Measurements from ENCODE around the gene DCUN1D4. TPM values are rescaled to one million over a fixed set of nuclear protein-coding genes. Genes with fewer than 3 reads are reported as not detected.

Gene DCUN1D4
- total RNA-seq, 1 experiment from 2014 or later = 42.8 TPM

- Mint-ChIP-seq H3K9me3 (ENCODE audit: unreplicated experiment) (no peaks in the 10 kb centered on the region), H3K4me3 (ENCODE audit: unreplicated experiment) (no peak overlapping the region), H3K4me1 (ENCODE audit: low read depth, unreplicated experiment) (no peaks in the 10 kb centered on the region), H3K36me3 (ENCODE audit: insufficient read depth, unreplicated experiment) (no peaks in the 10 kb centered on the region), H3K27me3 (ENCODE audit: insufficient read depth, unreplicated experiment) (peaks cover 6% of the 10 kb centered on the region), H3K27ac (ENCODE audit: unreplicated experiment) (no peak overlapping the region)
- no peaks in the 10 kb centered on the region for H3K36me3 ChIP-seq (ENCODE audit: control insufficient read depth, insufficient read depth, low read length)
- POLR2A ChIA-PET = no interaction called here
- no TSS peak for BruUV-seq (replicated peaks)
- H3K4me3 ChIP-seq (ENCODE audit: low read depth, low read length) = no peak overlapping the region
- no peaks in the 10 kb centered on the region for H3K27me3 ChIP-seq (replicated peaks; ENCODE audit: control insufficient read depth, insufficient read depth, low read length)
- no peak for DNase-seq
- no peaks in the 10 kb centered on the region for H3K4me1 ChIP-seq
- CTCF ChIA-PET = no interaction called here
- no peak for TF ChIP-seq CTCF (IDR thresholded peaks at IDR 0.05; ENCODE audit: insufficient read depth in 1 of 2, low read depth in 1 of 2, low read length in 1 of 2, severe bottlenecking in 1 of 2, unreplicated experiment in 1 of 2)
- H3K9me3 ChIP-seq = no peaks in the 10 kb centered on the region
- intact Hi-C loops (cut with micrococcal nuclease; ENCODE audit: unreplicated experiment) = no loop called here
Measured at GRCh38 chr4:51835079-51835478, 7.9 kb upstream of the DCUN1D4 start.

- Mint-ChIP-seq H3K4me1 (ENCODE audit: low read depth, unreplicated experiment) (no peaks in the 10 kb centered on the region), H3K9me3 (ENCODE audit: unreplicated experiment) (no peaks in the 10 kb centered on the region), H3K36me3 (ENCODE audit: insufficient read depth, unreplicated experiment) (no peaks in the 10 kb centered on the region), H3K4me3 (ENCODE audit: unreplicated experiment) (no peak overlapping the region), H3K27ac (ENCODE audit: unreplicated experiment) (no peak overlapping the region), H3K27me3 (ENCODE audit: insufficient read depth, unreplicated experiment) (peaks cover 6% of the 10 kb centered on the region)
- TF ChIP-seq CTCF (IDR thresholded peaks at IDR 0.05; ENCODE audit: insufficient read depth in 1 of 2, low read depth in 1 of 2, low read length in 1 of 2, severe bottlenecking in 1 of 2, unreplicated experiment in 1 of 2) = no peak
- Histone ChIP-seq H3K4me1 (no peaks in the 10 kb centered on the region), H3K27me3 (replicated peaks; ENCODE audit: control insufficient read depth, insufficient read depth, low read length) (no peaks in the 10 kb centered on the region), H3K36me3 (ENCODE audit: control insufficient read depth, insufficient read depth, low read length) (no peaks in the 10 kb centered on the region), H3K4me3 (ENCODE audit: low read depth, low read length) (no peak overlapping the region), H3K9me3 (no peaks in the 10 kb centered on the region)
- no TSS peak for BruUV-seq (replicated peaks)
- DNase-seq = no peak
- POLR2A ChIA-PET = no interaction called here
- intact Hi-C loops (cut with micrococcal nuclease; ENCODE audit: unreplicated experiment) = no loop called here
- CTCF ChIA-PET = no interaction called here
Measured at GRCh38 chr4:51835855-51836254, 7.1 kb upstream of the DCUN1D4 start.

GRCh38 chr4:51836549-51836948 is 6.4 kb upstream of the DCUN1D4 start:
- no peaks in the 10 kb centered on the region for H3K4me1 ChIP-seq
- Mint-ChIP-seq H3K27me3 (ENCODE audit: insufficient read depth, unreplicated experiment) (peaks cover 6% of the 10 kb centered on the region), H3K36me3 (ENCODE audit: insufficient read depth, unreplicated experiment) (no peaks in the 10 kb centered on the region), H3K4me3 (ENCODE audit: unreplicated experiment) (no peak overlapping the region), H3K9me3 (ENCODE audit: unreplicated experiment) (no peaks in the 10 kb centered on the region), H3K27ac (ENCODE audit: unreplicated experiment) (no peak overlapping the region), H3K4me1 (ENCODE audit: low read depth, unreplicated experiment) (no peaks in the 10 kb centered on the region)
- BruUV-seq (replicated peaks) = no TSS peak
- DNase-seq = no peak
- CTCF ChIA-PET = no interaction called here
- H3K36me3 ChIP-seq (ENCODE audit: control insufficient read depth, insufficient read depth, low read length) = no peaks in the 10 kb centered on the region
- intact Hi-C loops (cut with micrococcal nuclease; ENCODE audit: unreplicated experiment) = no loop called here
- no peak overlapping the region for H3K4me3 ChIP-seq (ENCODE audit: low read depth, low read length)
- TF ChIP-seq CTCF (IDR thresholded peaks at IDR 0.05; ENCODE audit: insufficient read depth in 1 of 2, low read depth in 1 of 2, low read length in 1 of 2, severe bottlenecking in 1 of 2, unreplicated experiment in 1 of 2) = no peak
- H3K9me3 ChIP-seq = no peaks in the 10 kb centered on the region
- H3K27me3 ChIP-seq (replicated peaks; ENCODE audit: control insufficient read depth, insufficient read depth, low read length) = no peaks in the 10 kb centered on the region
- POLR2A ChIA-PET = no interaction called here

All from Caco-2 (cell line).